Measurements from ENCODE around the gene CYBA. TPM values are rescaled to one million over a fixed set of nuclear protein-coding genes. Genes with fewer than 3 reads are reported as not detected.

The CYBA gene
- total RNA-seq, 1 donor from 2014 or later: 188 TPM

- intact Hi-C loops (cut with DNase I): no loop called here
- H3K4me1 ChIP-seq: no peaks in the 10 kb centered on the region
- H3K4me3 ChIP-seq: no peak overlapping the region
- H3K27me3 ChIP-seq: peaks cover 7% of the 10 kb centered on the region
- TF ChIP-seq POLR2A (IDR thresholded peaks at IDR 0.05): no peak
- no peak for TF ChIP-seq POLR2AphosphoS5 (IDR thresholded peaks at IDR 0.05; ENCODE audit: insufficient read depth in 1 of 2, low read depth in 1 of 2)
- no peak for TF ChIP-seq CTCF (IDR thresholded peaks at IDR 0.05)
- no peaks in the 10 kb centered on the region for H3K36me3 ChIP-seq
- no peaks in the 10 kb centered on the region for H3K9me3 ChIP-seq
- no peak for DNase-seq (ENCODE audit: extremely low spot score in 2 of 2)
- H3K27ac ChIP-seq: no peak overlapping the region
These were observed 7.8 kb downstream of the CYBA start for GRCh38 chr16:88642881-88643643.

GRCh38 chr16:88640498-88641247, 10.2 kb downstream of the CYBA start:
- intact Hi-C loops (cut with DNase I): no loop called here

GRCh38 chr16:88640039-88640495, 10.8 kb downstream of the CYBA start:
- Histone ChIP-seq H3K27ac (no peak overlapping the region), H3K9me3 (no peaks in the 10 kb centered on the region), H3K4me3 (no peak overlapping the region), H3K27me3 (peaks cover 12% of the 10 kb centered on the region), H3K36me3 (no peaks in the 10 kb centered on the region), H3K4me1 (peaks cover 2% of the 10 kb centered on the region)
- no peak for DNase-seq (ENCODE audit: extremely low spot score in 2 of 2)
- TF ChIP-seq CTCF (IDR thresholded peaks at IDR 0.05) (no peak), POLR2A (IDR thresholded peaks at IDR 0.05) (no peak), POLR2AphosphoS5 (IDR thresholded peaks at IDR 0.05; ENCODE audit: insufficient read depth in 1 of 2, low read depth in 1 of 2) (no peak)
- intact Hi-C loops (cut with DNase I): no loop called here

More at GRCh38 chr16:88640498-88641247, 10.2 kb downstream of the CYBA start:
- no peaks in the 10 kb centered on the region for H3K4me1 ChIP-seq
- H3K36me3 ChIP-seq: no peaks in the 10 kb centered on the region
- no peak overlapping the region for H3K4me3 ChIP-seq
- no peak for DNase-seq (ENCODE audit: extremely low spot score in 2 of 2)
- no peak for TF ChIP-seq POLR2AphosphoS5 (IDR thresholded peaks at IDR 0.05; ENCODE audit: insufficient read depth in 1 of 2, low read depth in 1 of 2)
- no peak for TF ChIP-seq POLR2A (IDR thresholded peaks at IDR 0.05)
- TF ChIP-seq CTCF (IDR thresholded peaks at IDR 0.05): no peak
- H3K27me3 ChIP-seq: peaks cover 12% of the 10 kb centered on the region
- no peak overlapping the region for H3K27ac ChIP-seq
- H3K9me3 ChIP-seq: no peaks in the 10 kb centered on the region

GRCh38 chr16:88639231-88640038, 11.4 kb downstream of the CYBA start:
- TF ChIP-seq CTCF (IDR thresholded peaks at IDR 0.05) (no peak), POLR2A (IDR thresholded peaks at IDR 0.05) (no peak), POLR2AphosphoS5 (IDR thresholded peaks at IDR 0.05; ENCODE audit: insufficient read depth in 1 of 2, low read depth in 1 of 2) (no peak)
- Histone ChIP-seq H3K4me1 (peaks cover 8% of the 10 kb centered on the region), H3K27me3 (peaks cover 12% of the 10 kb centered on the region), H3K27ac (no peak overlapping the region), H3K4me3 (no peak overlapping the region), H3K36me3 (no peaks in the 10 kb centered on the region), H3K9me3 (no peaks in the 10 kb centered on the region)
- DNase-seq (ENCODE audit: extremely low spot score in 2 of 2): no peak
- intact Hi-C loops (cut with DNase I): no loop called here
